Prostate gland (tissue), 2 donors: Measurements from ENCODE around the gene COX10. TPM values are rescaled to one million over a fixed set of nuclear protein-coding genes. Genes with fewer than 3 reads are reported as not detected.
"Not testable (repeated sequence)": the region's sequence is repeated elsewhere in the genome, so short reads cannot be mapped to it uniquely, and the experiment has no call there.

Source experiments
- DNase-seq: peaks from one replicate; pipeline ENCODE4 v3.0.0-alpha.2; 2019; ENCODE audit warnings: low spot score
- H3K27ac ChIP-seq, 2 donors: fragments of 200-600 bp; sonication (generic); 2 replicates each; pipeline ENCODE4 v1.5.1; 2017 to 2019
- H3K27me3 ChIP-seq: fragments of 200-600 bp; sonication (generic); replicated peaks from 2 replicates; pipeline ENCODE4 v1.5.1; 2019; ENCODE audit not compliant: insufficient read depth
- H3K36me3 ChIP-seq, 2 donors: fragments of 200-600 bp; sonication (generic); 1 replicate in 1 of 2; 2 replicates in 1 of 2; pipeline versions ENCODE4 v1.5.1 to v1.8.1; 2017 to 2019
- H3K4me1 ChIP-seq: fragments of 200-600 bp; sonication (generic); replicated peaks from 2 replicates; pipeline ENCODE4 v1.5.1; 2019
- H3K4me3 ChIP-seq, 2 donors: fragments of 200-600 bp; sonication (generic); 2 replicates each; pipeline ENCODE4 v1.5.1; 2017 to 2019
- H3K9me3 ChIP-seq: fragments of 200-600 bp; sonication (generic); 2 replicates; pipeline ENCODE4 v1.5.1; 2017
- POLR2A ChIP-seq: fragments of 450-650 bp; IDR thresholded peaks from one replicate; pipeline ENCODE4 v1.6.1; 2016; ENCODE audit warnings: antibody characterized with exemption, mild to moderate bottlenecking
- POLR2AphosphoS5 ChIP-seq: sonication (generic); formaldehyde crosslinking; IDR thresholded peaks from one replicate; pipeline ENCODE4 v1.6.1; 2017; ENCODE audit warnings: antibody characterized with exemption
- WGBS: methylation state at CpG from one replicate; pipeline ENCODE4 v1.1.5; 2018; 5-methylcytosine and 5-hydroxymethylcytosine counted together
- intact Hi-C: fragments of 100-400 bp; cut with DNase I; formaldehyde crosslinking; loops from one replicate; pipeline ENCODE4 v1.14.2; 2022
- total RNA-seq, 2 donors: library from RNA; depleted of rRNA; stranded (reverse); fragments of >200 nt; gene quantifications; one replicate each; pipeline ENCODE4 v1.1.0, GENCODE V29; 2016
- TF ChIP-seq, protein P1 (sequence below), 4 experiments: fragments of 200-600 bp in 2 of 4; fragments of 450-650 bp in 2 of 4; sonication (generic) in 2 of 4; IDR thresholded peaks; 1 replicate in 3 of 4; 2 replicates in 1 of 4; pipeline ENCODE4 v1.5.1; 2016 to 2019; ENCODE audit warnings: antibody characterized with exemption in 4 of 4, mild to moderate bottlenecking in 2 of 4, moderate library complexity in 2 of 4

COX10 gene
- total RNA-seq, 2 donors from 2014 or later = 16.5 to 35.1 TPM

GRCh38 chr17:14158707-14159106, 89.4 kb downstream of the COX10 start:
- intact Hi-C loops = no loop called here
- no peaks in the 10 kb centered on the region for H3K4me1 ChIP-seq
- no peak for DNase-seq
- no peaks in the 10 kb centered on the region for H3K27me3 ChIP-seq
- H3K27ac ChIP-seq = no peak overlapping the region
- TF ChIP-seq POLR2A (no peak), POLR2AphosphoS5 (no peak)
- TF ChIP-seq, protein P1, sequence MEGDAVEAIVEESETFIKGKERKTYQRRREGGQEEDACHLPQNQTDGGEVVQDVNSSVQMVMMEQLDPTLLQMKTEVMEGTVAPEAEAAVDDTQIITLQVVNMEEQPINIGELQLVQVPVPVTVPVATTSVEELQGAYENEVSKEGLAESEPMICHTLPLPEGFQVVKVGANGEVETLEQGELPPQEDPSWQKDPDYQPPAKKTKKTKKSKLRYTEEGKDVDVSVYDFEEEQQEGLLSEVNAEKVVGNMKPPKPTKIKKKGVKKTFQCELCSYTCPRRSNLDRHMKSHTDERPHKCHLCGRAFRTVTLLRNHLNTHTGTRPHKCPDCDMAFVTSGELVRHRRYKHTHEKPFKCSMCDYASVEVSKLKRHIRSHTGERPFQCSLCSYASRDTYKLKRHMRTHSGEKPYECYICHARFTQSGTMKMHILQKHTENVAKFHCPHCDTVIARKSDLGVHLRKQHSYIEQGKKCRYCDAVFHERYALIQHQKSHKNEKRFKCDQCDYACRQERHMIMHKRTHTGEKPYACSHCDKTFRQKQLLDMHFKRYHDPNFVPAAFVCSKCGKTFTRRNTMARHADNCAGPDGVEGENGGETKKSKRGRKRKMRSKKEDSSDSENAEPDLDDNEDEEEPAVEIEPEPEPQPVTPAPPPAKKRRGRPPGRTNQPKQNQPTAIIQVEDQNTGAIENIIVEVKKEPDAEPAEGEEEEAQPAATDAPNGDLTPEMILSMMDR (IDR thresholded peaks at IDR 0.05) = no peak
- no peaks in the 10 kb centered on the region for H3K9me3 ChIP-seq
- H3K36me3 ChIP-seq = no peaks in the 10 kb centered on the region
- 95% methylated on average over 3 of the region's 3 CpGs for WGBS
- H3K4me3 ChIP-seq = no peak overlapping the region

DNA sequence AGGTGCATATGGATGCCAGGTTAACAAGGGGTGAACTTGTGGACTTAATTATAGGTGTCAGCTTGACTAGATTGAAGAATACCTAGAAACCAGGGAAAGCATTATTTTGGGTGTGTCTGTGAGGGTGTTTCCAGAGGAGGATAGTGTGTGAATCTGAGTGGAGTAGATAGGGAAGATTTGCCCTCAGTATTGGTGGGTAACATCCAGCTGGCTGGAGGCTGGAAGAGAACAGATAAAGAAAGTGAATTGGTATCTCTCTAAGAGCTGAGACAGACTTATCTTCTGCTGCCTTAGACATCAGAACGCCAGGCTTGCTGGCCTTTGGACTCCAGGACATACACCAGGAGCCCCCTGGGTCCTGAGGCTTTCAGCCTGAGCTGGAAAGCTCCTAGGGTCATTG, 92.1 kb downstream of the COX10 start:
- Histone ChIP-seq H3K27me3 (no peaks in the 10 kb centered on the region), H3K36me3 (no peaks in the 10 kb centered on the region), H3K4me1 (no peaks in the 10 kb centered on the region), H3K9me3 (no peaks in the 10 kb centered on the region), H3K27ac (no peak overlapping the region), H3K4me3 (no peak overlapping the region)
- intact Hi-C loops = no loop called here
- TF ChIP-seq, protein P1 (IDR thresholded peaks at IDR 0.05) = no peak
- DNase-seq = no peak
- WGBS = 82% methylated on average over 1 of the region's 1 CpG

- Histone ChIP-seq H3K4me3 (no peak overlapping the region), H3K27me3 (no peaks in the 10 kb centered on the region), H3K36me3 (no peaks in the 10 kb centered on the region), H3K4me1 (no peaks in the 10 kb centered on the region), H3K27ac (no peak overlapping the region), H3K9me3 (no peaks in the 10 kb centered on the region)
- intact Hi-C loops = no loop called here
- TF ChIP-seq POLR2A (no peak), POLR2AphosphoS5 (no peak)
- TF ChIP-seq, protein P1 (IDR thresholded peaks at IDR 0.05) = no peak
- WGBS = 97% methylated on average over 1 of the region's 1 CpG
- no peak for DNase-seq
These were observed 96.3 kb downstream of the COX10 start for GRCh38 chr17:14165616-14166015.

- DNase-seq, H3K27me3 ChIP-seq, H3K4me3 ChIP-seq, intact Hi-C loops, H3K9me3 ChIP-seq, H3K27ac ChIP-seq, H3K36me3 ChIP-seq, H3K4me1 ChIP-seq: not testable (repeated sequence)
- 100% methylated on average over 1 of the region's 1 CpG for WGBS
These were observed 98.5 kb downstream of the COX10 start for GRCh38 chr17:14167831-14168230.

GRCh38 chr17:14168582-14168981, 99.3 kb downstream of the COX10 start:
- TF ChIP-seq POLR2AphosphoS5 (no peak), POLR2A (no peak)
- TF ChIP-seq, protein P1 (IDR thresholded peaks at IDR 0.05) = no peak
- intact Hi-C loops = no loop called here
- WGBS = 100% methylated on average over 3 of the region's 3 CpGs
- H3K4me3 ChIP-seq = no peak overlapping the region
- no peaks in the 10 kb centered on the region for H3K4me1 ChIP-seq
- H3K27ac ChIP-seq = no peak overlapping the region
- no peaks in the 10 kb centered on the region for H3K9me3 ChIP-seq
- no peaks in the 10 kb centered on the region for H3K36me3 ChIP-seq
- H3K27me3 ChIP-seq = no peaks in the 10 kb centered on the region
- DNase-seq = no peak
